Measurements from ENCODE around the gene MAP2K6. TPM values are rescaled to one million over a fixed set of nuclear protein-coding genes. Genes with fewer than 3 reads are reported as not detected.

MAP2K6 gene
- total and polyA plus RNA-seq, 12 donors = 0.88 to 4.0 (median 1.8) TPM

DNA sequence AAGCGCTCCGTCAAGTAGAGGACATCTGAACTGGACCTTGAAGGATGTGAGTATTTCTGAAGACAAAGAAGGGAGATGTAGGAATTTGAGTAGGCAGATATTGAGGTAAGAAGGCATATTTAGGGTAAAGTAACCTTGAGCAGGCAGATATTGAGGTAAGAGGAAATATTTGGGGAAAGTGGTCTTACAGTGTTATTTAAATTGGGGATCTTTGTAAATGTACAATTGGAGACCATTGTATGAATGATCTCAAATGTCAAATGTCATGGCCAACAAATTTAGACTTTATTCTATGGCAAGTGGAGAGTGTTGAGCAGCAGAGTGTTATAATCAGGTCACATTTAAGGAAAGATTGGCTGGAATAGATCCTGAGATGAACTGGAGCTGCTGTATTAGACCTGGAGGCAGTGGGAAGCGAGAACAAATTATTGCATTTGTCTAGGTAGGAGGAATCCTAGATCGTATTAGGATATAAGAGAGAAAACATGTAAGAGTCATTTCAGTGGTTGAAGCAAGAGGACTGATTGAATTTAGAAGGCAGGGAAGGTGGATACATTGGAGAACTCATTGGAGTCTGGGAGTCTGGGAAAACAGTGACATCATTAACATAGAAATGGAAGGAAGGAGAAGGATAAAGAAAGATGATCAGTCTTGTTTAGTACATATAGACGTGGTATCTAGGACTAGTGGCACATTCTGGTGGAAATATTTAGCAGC, 165.6 kb downstream of the MAP2K6 start:
- intact Hi-C loops (cut with DNase I) = loop anchor here in 2 of 10 donors (10.0 kb wide), 2 partner anchors 975 to 1045 kb away; no protein-coding TSS in a partner anchor
- no peaks in the 10 kb centered on the region for H3K36me3 ChIP-seq
- no peak for ATAC-seq
- H3K4me3 ChIP-seq = no peak overlapping the region
- no peak for DNase-seq
- TF ChIP-seq, protein P1, sequence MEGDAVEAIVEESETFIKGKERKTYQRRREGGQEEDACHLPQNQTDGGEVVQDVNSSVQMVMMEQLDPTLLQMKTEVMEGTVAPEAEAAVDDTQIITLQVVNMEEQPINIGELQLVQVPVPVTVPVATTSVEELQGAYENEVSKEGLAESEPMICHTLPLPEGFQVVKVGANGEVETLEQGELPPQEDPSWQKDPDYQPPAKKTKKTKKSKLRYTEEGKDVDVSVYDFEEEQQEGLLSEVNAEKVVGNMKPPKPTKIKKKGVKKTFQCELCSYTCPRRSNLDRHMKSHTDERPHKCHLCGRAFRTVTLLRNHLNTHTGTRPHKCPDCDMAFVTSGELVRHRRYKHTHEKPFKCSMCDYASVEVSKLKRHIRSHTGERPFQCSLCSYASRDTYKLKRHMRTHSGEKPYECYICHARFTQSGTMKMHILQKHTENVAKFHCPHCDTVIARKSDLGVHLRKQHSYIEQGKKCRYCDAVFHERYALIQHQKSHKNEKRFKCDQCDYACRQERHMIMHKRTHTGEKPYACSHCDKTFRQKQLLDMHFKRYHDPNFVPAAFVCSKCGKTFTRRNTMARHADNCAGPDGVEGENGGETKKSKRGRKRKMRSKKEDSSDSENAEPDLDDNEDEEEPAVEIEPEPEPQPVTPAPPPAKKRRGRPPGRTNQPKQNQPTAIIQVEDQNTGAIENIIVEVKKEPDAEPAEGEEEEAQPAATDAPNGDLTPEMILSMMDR (IDR thresholded peaks at IDR 0.05) = no peak
- 83 to 87% methylated on average over 5 of the region's 5 CpGs for WGBS, 2 donors
- peak overlapping the region in 3 of 10 donors; percentile 0 to 21 (median 6) for H3K27ac ChIP-seq
- peaks cover 0 to 4% (median 0%) of the 10 kb centered on the region in 7 donors for H3K27me3 ChIP-seq
- peaks cover 0 to 20% (median 9%) of the 10 kb centered on the region in 9 donors for H3K4me1 ChIP-seq
- H3K9me3 ChIP-seq = no peaks in the 10 kb centered on the region

DNA sequence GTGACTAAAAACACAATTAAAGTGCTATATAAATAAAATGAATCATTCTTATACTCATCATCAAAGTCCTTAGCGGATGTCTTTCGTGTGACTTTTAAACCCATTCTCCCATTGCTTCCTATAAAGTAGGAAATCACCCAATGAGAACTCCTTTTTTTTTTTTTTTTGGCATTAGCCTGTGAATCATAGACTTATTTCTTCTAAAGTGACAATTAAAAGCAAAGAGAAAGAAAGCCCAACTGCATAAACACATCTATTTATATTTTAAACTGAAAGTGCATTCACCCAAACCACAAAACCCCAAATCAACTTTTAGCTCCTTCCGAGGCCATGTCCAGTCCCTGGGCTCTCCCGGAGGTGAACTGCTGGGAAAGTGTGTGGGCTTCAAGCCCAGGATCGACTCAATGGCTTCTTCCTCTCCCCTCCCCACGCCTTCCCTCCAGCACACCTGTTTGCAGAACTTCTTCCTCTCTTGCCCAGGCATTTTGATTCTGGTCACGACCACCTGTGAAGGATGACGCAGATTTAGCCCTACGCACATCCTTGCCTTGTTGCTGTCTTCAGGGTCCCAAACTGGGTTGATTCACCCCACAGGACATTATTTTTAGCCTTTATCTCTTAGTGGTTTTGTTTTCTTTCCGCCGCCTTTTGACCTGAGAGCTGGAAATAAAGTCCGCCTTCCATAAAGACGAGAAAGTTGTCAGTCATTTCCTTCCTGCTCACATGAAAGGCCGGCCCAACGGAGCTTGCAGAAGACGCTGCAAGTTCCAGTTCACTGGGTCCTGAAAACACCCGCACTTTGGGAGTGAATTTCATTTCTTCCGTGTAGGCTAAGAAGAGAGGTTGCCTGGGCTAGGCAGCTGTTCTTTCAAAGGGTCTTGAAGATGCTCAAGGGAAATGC, 166.8 kb downstream of the MAP2K6 start:
- peaks cover 0 to 10% (median 0%) of the 10 kb centered on the region in 9 donors for H3K4me1 ChIP-seq
- intact Hi-C loops (cut with DNase I) = no loop called here
- TF ChIP-seq, protein P1 (IDR thresholded peaks at IDR 0.05) = no peak
- no peaks in the 10 kb centered on the region for H3K9me3 ChIP-seq
- no peaks in the 10 kb centered on the region for H3K36me3 ChIP-seq
- peak in 6 of 8 donors; percentile 22 to 92 (median 73) for ATAC-seq
- DNase-seq = peak in 1 of 2 donors; percentile 29
- peak overlapping the region in 7 of 10 donors; percentile 7 to 46 (median 30) for H3K4me3 ChIP-seq
- H3K27me3 ChIP-seq = peaks cover 0 to 4% (median 0%) of the 10 kb centered on the region in 7 donors
- 42 to 55% methylated on average over 18 of the region's 18 CpGs for WGBS, 2 donors
- peak overlapping the region in 7 of 10 donors; percentile 3 to 69 (median 53) for H3K27ac ChIP-seq

DNA sequence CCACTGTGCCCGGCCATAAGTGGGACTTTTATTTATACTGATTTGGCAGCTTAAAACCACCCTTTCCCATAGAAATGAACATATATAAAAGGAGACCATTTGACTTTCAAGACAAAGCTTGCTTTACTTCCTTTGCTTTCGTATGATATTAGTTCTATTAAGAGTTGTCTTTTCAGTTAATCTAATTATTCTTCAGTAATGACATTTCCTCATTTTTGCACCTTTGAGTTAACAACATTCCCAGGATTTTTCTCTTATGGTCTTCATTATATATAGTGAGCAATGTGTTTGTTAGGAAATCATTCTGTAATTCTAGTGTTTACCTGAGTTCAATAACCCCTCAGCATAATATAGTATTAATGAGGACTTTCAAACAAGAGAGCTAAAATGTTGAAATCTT, 173.8 kb downstream of the MAP2K6 start:
- WGBS, 2 donors = 45 to 70% methylated on average over 2 of the region's 2 CpGs
- no peaks in the 10 kb centered on the region for H3K27me3 ChIP-seq
- peaks cover 0 to 10% (median 0%) of the 10 kb centered on the region in 11 donors for H3K9me3 ChIP-seq
- no peak for DNase-seq
- no peak overlapping the region for H3K4me3 ChIP-seq
- H3K4me1 ChIP-seq = no peaks in the 10 kb centered on the region
- TF ChIP-seq, protein P1 (IDR thresholded peaks at IDR 0.05) = no peak
- no peak for ATAC-seq
- intact Hi-C loops (cut with DNase I) = no loop called here
- H3K36me3 ChIP-seq = no peaks in the 10 kb centered on the region
- no peak overlapping the region for H3K27ac ChIP-seq

DNA sequence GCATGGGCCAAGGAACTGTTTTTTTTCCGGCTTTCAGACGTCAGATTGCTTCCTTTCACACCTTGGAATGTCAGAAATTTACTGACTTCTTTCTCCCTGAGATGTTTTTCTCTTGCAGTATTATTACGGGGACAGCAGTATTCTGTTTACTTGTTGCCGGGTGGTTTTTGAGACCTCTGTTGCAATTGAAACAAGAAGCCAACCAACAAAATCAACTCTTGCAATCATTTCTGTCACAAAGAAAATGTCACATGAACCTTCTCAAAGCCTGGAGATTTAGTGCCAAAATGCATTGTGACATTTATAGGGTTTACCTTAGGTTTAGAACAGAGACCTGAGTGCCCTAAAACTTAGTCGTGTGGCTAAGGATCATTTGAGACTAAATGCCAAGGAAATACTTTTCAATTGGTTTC, 174.3 kb downstream of the MAP2K6 start:
- H3K36me3 ChIP-seq = no peaks in the 10 kb centered on the region
- no peak overlapping the region for H3K27ac ChIP-seq
- H3K9me3 ChIP-seq = peaks cover 0 to 10% (median 0%) of the 10 kb centered on the region in 11 donors
- H3K4me3 ChIP-seq = no peak overlapping the region
- intact Hi-C loops (cut with DNase I) = no loop called here
- WGBS, 2 donors = 50 to 63% methylated on average over 5 of the region's 5 CpGs
- no peaks in the 10 kb centered on the region for H3K27me3 ChIP-seq
- DNase-seq (no peak), ATAC-seq (peak in 1 of 8 donors; percentile 44)
- H3K4me1 ChIP-seq = peaks cover 0 to under 1% (median 0%) of the 10 kb centered on the region in 9 donors
- TF ChIP-seq, protein P1 (IDR thresholded peaks at IDR 0.05) = no peak
